Lung (tissue), 12 donors: ENCODE results near the gene AKR1C2. TPM values are rescaled to one million over a fixed set of nuclear protein-coding genes. Genes with fewer than 3 reads are reported as not detected.
"Not testable (repeated sequence)": the region's sequence is repeated elsewhere in the genome, so short reads cannot be mapped to it uniquely, and the experiment has no call there.

Experiments
- ATAC-seq: fragments of 200-7000 bp; cut with Tn5 transposase; one replicate; pipeline ENCODE4 v1.9.1; 2020; ENCODE audit warnings: moderate number of reproducible peaks; ENCODE audit not compliant: insufficient read depth, low FRiP score
- DNase-seq, 3 donors: peaks; one replicate each; pipeline ENCODE4 v3.0.0-alpha.2; 2013 to 2017
- H3K27ac ChIP-seq, 2 donors: one replicate each; pipeline ENCODE4 v1.5.1; 2013; ENCODE audit warnings: mild to moderate bottlenecking in 2 of 2, moderate library complexity in 2 of 2, control low read depth in 1 of 2, inconsistent platforms in 1 of 2, low read depth in 1 of 2, low read length in 1 of 2
- H3K27me3 ChIP-seq, 3 donors: one replicate each; pipeline ENCODE4 v1.5.1; 2013; ENCODE audit warnings: low read length in 2 of 3; ENCODE audit not compliant: control insufficient read depth in 3 of 3, insufficient read depth in 3 of 3
- H3K36me3 ChIP-seq, 4 donors: one replicate each; pipeline ENCODE4 v1.5.1; 2013; ENCODE audit warnings: low read length in 4 of 4, mild to moderate bottlenecking in 1 of 4, moderate library complexity in 1 of 4; ENCODE audit not compliant: control insufficient read depth in 4 of 4, insufficient read depth in 4 of 4
- H3K4me1 ChIP-seq, 5 donors: one replicate each; pipeline ENCODE4 v1.5.1; 2013; ENCODE audit warnings: low read length in 5 of 5, mild to moderate bottlenecking in 2 of 5, moderate library complexity in 1 of 5; ENCODE audit not compliant: control insufficient read depth in 5 of 5, insufficient read depth in 5 of 5
- H3K4me3 ChIP-seq: one replicate; pipeline ENCODE4 v1.5.1; 2013; ENCODE audit warnings: mild to moderate bottlenecking, control low read depth, moderate library complexity
- H3K9ac ChIP-seq, 2 donors: one replicate each; pipeline ENCODE4 v1.5.1; 2013; ENCODE audit warnings: low read length in 2 of 2, control low read depth in 1 of 2; ENCODE audit not compliant: insufficient read depth in 1 of 2
- H3K9me3 ChIP-seq, 4 donors: one replicate each; pipeline ENCODE4 v1.5.1; 2013; ENCODE audit warnings: low read length in 3 of 4, mild to moderate bottlenecking in 1 of 4, moderate library complexity in 1 of 4; ENCODE audit not compliant: control insufficient read depth in 4 of 4, insufficient read depth in 3 of 4
- CTCF ChIP-seq: IDR thresholded peaks from 2 replicates; pipeline ENCODE4 v1.5.1; 2012; ENCODE audit warnings: mild to moderate bottlenecking; ENCODE audit errors: control extremely low read depth, extremely low read depth
- WGBS, 2 donors: extraction: QIAGEN DNeasy Blood & Tissue Kit; methylation state at CpG; one replicate each; pipeline ENCODE4 v1.1.7; 2013; 5-methylcytosine and 5-hydroxymethylcytosine counted together
- polyA plus RNA-seq, 2 donors: library from polyadenylated mRNA; stranded (reverse); fragments of 200-250 nt; gene quantifications; one replicate each; pipeline ENCODE4 v1.2.1, GENCODE V29; 2013
- total RNA-seq, 2 donors: library from RNA; depleted of rRNA in 1 of 2; stranded (reverse); fragments of >200 nt in 1 of 2; gene quantifications; one replicate each; pipeline ENCODE4 v1.2.1, GENCODE V29; 2014 to 2021
- donor health status: control.
- donor health status: control.
- donor health status: Bipolar disorder and iron deficiency.
- donor health status: healthy.
- donor health status: DM: yes; HTN: yes; CAD: no.

Gene AKR1C2
- total and polyA plus RNA-seq, 4 donors = 1.8 to 56.6 (median 27.4) TPM

GRCh38 chr10:5018134-5018533 lies 14.5 kb upstream of the AKR1C2 start:
- Histone ChIP-seq H3K9me3 (no peaks in the 10 kb centered on the region), H3K36me3 (no peaks in the 10 kb centered on the region), H3K4me1 (peaks cover 0 to 2% (median 0%) of the 10 kb centered on the region in 5 donors), H3K27me3 (no peaks in the 10 kb centered on the region), H3K9ac (no peak overlapping the region), H3K27ac (no peak overlapping the region), H3K4me3 (no peak overlapping the region)
- WGBS, 2 donors = 49 to 51% methylated on average over 3 of the region's 3 CpGs
- DNase-seq (peak in 2 of 3 donors; percentile 64 to 73), ATAC-seq (no peak)
- no peak for TF ChIP-seq CTCF

GRCh38 chr10:5014936-5015335 lies 11.3 kb upstream of the AKR1C2 start:
- Histone ChIP-seq H3K9ac (no peak overlapping the region), H3K36me3 (no peaks in the 10 kb centered on the region), H3K27me3 (no peaks in the 10 kb centered on the region), H3K4me1 (peaks cover 0 to 2% (median 0%) of the 10 kb centered on the region in 5 donors), H3K27ac (no peak overlapping the region), H3K4me3 (no peak overlapping the region), H3K9me3 (no peaks in the 10 kb centered on the region)
- no peak for DNase-seq
- TF ChIP-seq CTCF = no peak
- WGBS, 2 donors = 47 to 57% methylated on average over 1 of the region's 1 CpG
- no peak for ATAC-seq

GRCh38 chr10:5014200-5014910 lies 10.7 kb upstream of the AKR1C2 start:
- not testable (repeated sequence) for H3K9ac ChIP-seq, H3K27me3 ChIP-seq, H3K36me3 ChIP-seq, ATAC-seq, H3K4me1 ChIP-seq, H3K27ac ChIP-seq, H3K4me3 ChIP-seq, H3K9me3 ChIP-seq, DNase-seq
- WGBS, 2 donors = 76 to 78% methylated on average over 4 of the region's 4 CpGs

- ATAC-seq (no peak), DNase-seq (no peak)
- Histone ChIP-seq H3K36me3 (no peaks in the 10 kb centered on the region), H3K4me3 (no peak overlapping the region), H3K9me3 (no peaks in the 10 kb centered on the region), H3K9ac (no peak overlapping the region), H3K4me1 (peaks cover 0 to 2% (median 0%) of the 10 kb centered on the region in 5 donors), H3K27ac (no peak overlapping the region), H3K27me3 (no peaks in the 10 kb centered on the region)
- 70 to 71% methylated on average over 1 of the region's 1 CpG for WGBS, 2 donors
- TF ChIP-seq CTCF = no peak
Observed at GRCh38 chr10:5013385-5013784, 9.7 kb upstream of the AKR1C2 start.
